ENCODE measurements around the gene TMEM181. TPM values are rescaled to one million over a fixed set of nuclear protein-coding genes. Genes with fewer than 3 reads are reported as not detected.
A peak's percentile ranks its signal among the peaks of the same experiment; 100 is the strongest.
"Not testable (repeated sequence)": the region's sequence is repeated elsewhere in the genome, so short reads cannot be mapped to it uniquely, and the experiment has no call there.

TMEM181 gene
- total and polyA plus RNA-seq, 2 donors (not counting 1 experiment from before 2014, with no cell fraction given): 35.6 to 36.0 TPM

- H3K4me2 ChIP-seq (ENCODE audit: extremely low read depth, insufficient read depth, low read length): no peak overlapping the region
- H4K20me1 ChIP-seq (ENCODE audit: control insufficient read depth, extremely low read depth, insufficient read depth, low read length): no peaks in the 10 kb centered on the region
- no peak overlapping the region for H3K4me3 ChIP-seq (replicated peaks in 1 of 4; ENCODE audit: control extremely low read depth in 1 of 4, insufficient read depth in 1 of 4, low read depth in 3 of 4, low read length in 4 of 4)
- H3K36me3 ChIP-seq (ENCODE audit: control insufficient read depth, insufficient read depth, low read length): no peaks in the 10 kb centered on the region
- no peaks in the 10 kb centered on the region for H3K9me3 ChIP-seq (ENCODE audit: control insufficient read depth, insufficient read depth, low read depth, low read length)
- H3K9ac ChIP-seq (ENCODE audit: insufficient read depth, low read length): no peak overlapping the region
- no peaks in the 10 kb centered on the region for H3K79me2 ChIP-seq (ENCODE audit: control insufficient read depth, insufficient read depth, low read length)
- H3K4me1 ChIP-seq (ENCODE audit: control insufficient read depth, extremely low read depth, insufficient read depth, low read length): no peaks in the 10 kb centered on the region
- TF ChIP-seq CTCF (conservative IDR thresholded peaks at IDR 0.05 in 1 of 2, IDR thresholded peaks at IDR 0.05 in 1 of 2; ENCODE audit: low read depth in 1 of 2, low read length in 2 of 2): no peak
- no peak for TF ChIP-seq EZH2 (IDR thresholded peaks at IDR 0.05; ENCODE audit: low read length, missing control alignments)
- H3K27me3 ChIP-seq (ENCODE audit: control insufficient read depth, insufficient read depth, low read length): no peaks in the 10 kb centered on the region
- no peak for DNase-seq (ENCODE audit: low read depth in 2 of 2)
- H3K27ac ChIP-seq (ENCODE audit: insufficient read depth, low read length): no peak overlapping the region
- H2AFZ ChIP-seq (ENCODE audit: low read length): no peak overlapping the region
Observed at GRCh38 chr6:158667360-158667981, 107.6 kb downstream of the TMEM181 start.

- H3K4me2 ChIP-seq (ENCODE audit: extremely low read depth, insufficient read depth, low read length): no peak overlapping the region
- H3K9me3 ChIP-seq (ENCODE audit: control insufficient read depth, insufficient read depth, low read depth, low read length): no peaks in the 10 kb centered on the region
- no peaks in the 10 kb centered on the region for H3K79me2 ChIP-seq (ENCODE audit: control insufficient read depth, insufficient read depth, low read length)
- no peaks in the 10 kb centered on the region for H3K36me3 ChIP-seq (ENCODE audit: control insufficient read depth, insufficient read depth, low read length)
- no peaks in the 10 kb centered on the region for H4K20me1 ChIP-seq (ENCODE audit: control insufficient read depth, extremely low read depth, insufficient read depth, low read length)
- no peaks in the 10 kb centered on the region for H3K4me1 ChIP-seq (ENCODE audit: control insufficient read depth, extremely low read depth, insufficient read depth, low read length)
- no peak overlapping the region for H3K27ac ChIP-seq (ENCODE audit: insufficient read depth, low read length)
- no peak overlapping the region for H2AFZ ChIP-seq (ENCODE audit: low read length)
- DNase-seq (ENCODE audit: low read depth in 2 of 2): no peak
- no peak overlapping the region for H3K4me3 ChIP-seq (replicated peaks in 1 of 4; ENCODE audit: control extremely low read depth in 1 of 4, insufficient read depth in 1 of 4, low read depth in 3 of 4, low read length in 4 of 4)
- no peak overlapping the region for H3K9ac ChIP-seq (ENCODE audit: insufficient read depth, low read length)
- TF ChIP-seq CTCF (conservative IDR thresholded peaks at IDR 0.05 in 1 of 2, IDR thresholded peaks at IDR 0.05 in 1 of 2; ENCODE audit: low read depth in 1 of 2, low read length in 2 of 2) (no peak), EZH2 (IDR thresholded peaks at IDR 0.05; ENCODE audit: low read length, missing control alignments) (no peak)
- H3K27me3 ChIP-seq (ENCODE audit: control insufficient read depth, insufficient read depth, low read length): no peaks in the 10 kb centered on the region
Observed at GRCh38 chr6:158668707-158669103, 108.8 kb downstream of the TMEM181 start.

- Histone ChIP-seq H3K4me1 (ENCODE audit: control insufficient read depth, extremely low read depth, insufficient read depth, low read length) (no peaks in the 10 kb centered on the region), H3K4me2 (ENCODE audit: extremely low read depth, insufficient read depth, low read length) (no peak overlapping the region), H3K27ac (ENCODE audit: insufficient read depth, low read length) (no peak overlapping the region), H3K36me3 (ENCODE audit: control insufficient read depth, insufficient read depth, low read length) (no peaks in the 10 kb centered on the region), H3K79me2 (ENCODE audit: control insufficient read depth, insufficient read depth, low read length) (no peaks in the 10 kb centered on the region), H4K20me1 (ENCODE audit: control insufficient read depth, extremely low read depth, insufficient read depth, low read length) (no peaks in the 10 kb centered on the region), H3K4me3 (replicated peaks in 1 of 4; ENCODE audit: control extremely low read depth in 1 of 4, insufficient read depth in 1 of 4, low read depth in 3 of 4, low read length in 4 of 4) (no peak overlapping the region), H3K27me3 (ENCODE audit: control insufficient read depth, insufficient read depth, low read length) (no peaks in the 10 kb centered on the region), H3K9ac (ENCODE audit: insufficient read depth, low read length) (no peak overlapping the region), H2AFZ (ENCODE audit: low read length) (no peak overlapping the region), H3K9me3 (ENCODE audit: control insufficient read depth, insufficient read depth, low read depth, low read length) (no peaks in the 10 kb centered on the region)
- DNase-seq (ENCODE audit: low read depth in 2 of 2): peak in 1 of 2 donors; percentile 69
- TF ChIP-seq EZH2 (IDR thresholded peaks at IDR 0.05; ENCODE audit: low read length, missing control alignments): no peak
Observed at GRCh38 chr6:158669145-158670035, 109.5 kb downstream of the TMEM181 start.

- H3K79me2 ChIP-seq (ENCODE audit: control insufficient read depth, insufficient read depth, low read length); H3K9me3 ChIP-seq (ENCODE audit: control insufficient read depth, insufficient read depth, low read depth, low read length); H3K4me3 ChIP-seq (replicated peaks in 1 of 4; ENCODE audit: control extremely low read depth in 1 of 4, insufficient read depth in 1 of 4, low read depth in 3 of 4, low read length in 4 of 4); H3K36me3 ChIP-seq (ENCODE audit: control insufficient read depth, insufficient read depth, low read length); H3K27ac ChIP-seq (ENCODE audit: insufficient read depth, low read length); H4K20me1 ChIP-seq (ENCODE audit: control insufficient read depth, extremely low read depth, insufficient read depth, low read length); H3K4me1 ChIP-seq (ENCODE audit: control insufficient read depth, extremely low read depth, insufficient read depth, low read length); H3K9ac ChIP-seq (ENCODE audit: insufficient read depth, low read length); H2AFZ ChIP-seq (ENCODE audit: low read length); H3K27me3 ChIP-seq (ENCODE audit: control insufficient read depth, insufficient read depth, low read length); H3K4me2 ChIP-seq (ENCODE audit: extremely low read depth, insufficient read depth, low read length); DNase-seq (ENCODE audit: low read depth in 2 of 2): not testable (repeated sequence)
Observed at GRCh38 chr6:158672119-158672518, 112.2 kb downstream of the TMEM181 start.

Data from fibroblast of lung (primary cell).